ENCODE data around the gene RAB3B.

DNA sequence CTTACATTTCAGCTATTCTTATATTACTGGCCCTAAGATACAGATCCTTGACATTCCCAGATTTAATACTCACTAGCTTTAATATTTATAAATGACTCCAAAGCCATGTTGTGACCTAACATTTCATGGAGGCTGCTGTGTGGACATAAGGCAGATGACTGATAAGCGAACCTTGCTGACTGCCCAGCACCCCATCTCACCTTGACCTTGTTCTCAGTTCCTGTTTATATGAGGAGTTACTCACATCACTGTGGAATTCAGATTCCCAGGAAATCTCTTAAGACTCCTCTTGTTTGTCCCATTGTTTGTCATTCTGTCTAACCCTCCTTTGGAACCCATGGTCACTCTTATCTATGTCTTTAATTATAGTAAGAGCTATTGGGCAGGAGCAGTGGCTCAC is 21.9 kb downstream of the RAB3B start:
- TF ChIP-seq POLR2AphosphoS5 (IDR thresholded peaks at IDR 0.05; ENCODE audit: low read depth, low read length) (no peak), TAF1 (IDR thresholded peaks at IDR 0.05; ENCODE audit: borderline replicate concordance, insufficient read depth, low read length) (no peak), SIN3A (IDR thresholded peaks at IDR 0.05; ENCODE audit: borderline replicate concordance, insufficient read depth, low read length) (no peak)

Data from PFSK-1 (cell line).